OCI-LY1 (cell line): ENCODE measurements around the gene SLC9A8.

ENCODE experiments used
- H2AFZ ChIP-seq: fragments of 200-600 bp; sonication (generic), shearing (Covaris generic); 2 replicates; pipeline ENCODE4 v1.6.0; 2014; ENCODE audit warnings: antibody characterized with exemption, mild to moderate bottlenecking, low read length
- H3F3A ChIP-seq: fragments of 200-600 bp; sonication (generic), shearing (Covaris generic); 2 replicates; pipeline ENCODE4 v1.6.0; 2014; ENCODE audit warnings: mild to moderate bottlenecking, antibody characterized with exemption, low read length, moderate library complexity; ENCODE audit not compliant: insufficient read depth
- H3K27ac ChIP-seq: fragments of 200-600 bp; sonication (generic); 2 replicates; pipeline ENCODE4 v1.5.1; 2014; ENCODE audit warnings: low read length, mixed run types, mild to moderate bottlenecking, low read depth; ENCODE audit not compliant: poor library complexity, severe bottlenecking
- H3K27me3 ChIP-seq: fragments of 200-600 bp; sonication (generic); 2 replicates; pipeline ENCODE4 v1.6.0; 2014; ENCODE audit warnings: antibody characterized with exemption, mild to moderate bottlenecking, low read length, moderate library complexity; ENCODE audit not compliant: insufficient read depth
- H3K36me3 ChIP-seq: fragments of 200-600 bp; sonication (generic); 2 replicates; pipeline ENCODE4 v1.6.1; 2014; ENCODE audit warnings: mild to moderate bottlenecking, antibody characterized with exemption, low read length, moderate library complexity, mixed read lengths; ENCODE audit not compliant: insufficient read depth
- H3K4me1 ChIP-seq: fragments of 200-600 bp; sonication (generic); 2 replicates; pipeline ENCODE4 v1.5.1; 2014; ENCODE audit warnings: mild to moderate bottlenecking, low read length, moderate library complexity; ENCODE audit not compliant: insufficient read depth, severe bottlenecking
- H3K4me2 ChIP-seq: fragments of 200-600 bp; sonication (generic), shearing (Covaris generic); 2 replicates; pipeline ENCODE4 v1.6.1; 2014; ENCODE audit warnings: low read length
- H3K4me3 ChIP-seq: fragments of 200-600 bp; sonication (generic); 2 replicates; pipeline ENCODE4 v1.5.1; 2014; ENCODE audit warnings: low read length, low read depth, mild to moderate bottlenecking, mixed read lengths; ENCODE audit not compliant: poor library complexity, severe bottlenecking
- H3K79me2 ChIP-seq: fragments of 200-600 bp; shearing (Covaris generic); 2 replicates; pipeline ENCODE4 v1.6.1; 2016; ENCODE audit warnings: mixed run types, low read length, mixed read lengths; ENCODE audit not compliant: insufficient read depth
- H3K9ac ChIP-seq: fragments of 200-600 bp; sonication (generic), shearing (Covaris generic); 2 replicates; pipeline ENCODE4 v1.6.1; 2014; ENCODE audit warnings: mild to moderate bottlenecking, low read length, mixed read lengths
- H3K9me2 ChIP-seq: fragments of 200-600 bp; sonication (generic), shearing (Covaris generic); 2 replicates; pipeline ENCODE4 v1.6.1; 2014; ENCODE audit warnings: low read depth, mild to moderate bottlenecking, low read length, mixed read lengths
- H3K9me3 ChIP-seq: fragments of 200-600 bp; shearing (Covaris generic); 2 replicates; pipeline ENCODE4 v1.6.1; 2014; ENCODE audit warnings: low read length, mixed read lengths
- H4K20me1 ChIP-seq: fragments of 200-600 bp; sonication (generic), shearing (Covaris generic); 2 replicates; pipeline ENCODE4 v1.6.0; 2016; ENCODE audit warnings: mild to moderate bottlenecking, low read length; ENCODE audit not compliant: insufficient read depth
- CTCF ChIP-seq: fragments of 200-600 bp; sonication (generic), shearing (Covaris generic); IDR thresholded peaks from 2 replicates; pipeline ENCODE4 v1.5.1; 2017; ENCODE audit warnings: mild to moderate bottlenecking, antibody characterized with exemption, low read length, moderate library complexity, mixed read lengths
- EZH2 ChIP-seq: fragments of 200-600 bp; sonication (generic), shearing (Covaris generic); IDR thresholded peaks from 2 replicates; pipeline ENCODE4 v1.8.0; 2017; ENCODE audit warnings: borderline replicate concordance, mixed run types, mild to moderate bottlenecking, antibody characterized with exemption, low read length, moderate library complexity, mixed read lengths

The SLC9A8 gene

DNA sequence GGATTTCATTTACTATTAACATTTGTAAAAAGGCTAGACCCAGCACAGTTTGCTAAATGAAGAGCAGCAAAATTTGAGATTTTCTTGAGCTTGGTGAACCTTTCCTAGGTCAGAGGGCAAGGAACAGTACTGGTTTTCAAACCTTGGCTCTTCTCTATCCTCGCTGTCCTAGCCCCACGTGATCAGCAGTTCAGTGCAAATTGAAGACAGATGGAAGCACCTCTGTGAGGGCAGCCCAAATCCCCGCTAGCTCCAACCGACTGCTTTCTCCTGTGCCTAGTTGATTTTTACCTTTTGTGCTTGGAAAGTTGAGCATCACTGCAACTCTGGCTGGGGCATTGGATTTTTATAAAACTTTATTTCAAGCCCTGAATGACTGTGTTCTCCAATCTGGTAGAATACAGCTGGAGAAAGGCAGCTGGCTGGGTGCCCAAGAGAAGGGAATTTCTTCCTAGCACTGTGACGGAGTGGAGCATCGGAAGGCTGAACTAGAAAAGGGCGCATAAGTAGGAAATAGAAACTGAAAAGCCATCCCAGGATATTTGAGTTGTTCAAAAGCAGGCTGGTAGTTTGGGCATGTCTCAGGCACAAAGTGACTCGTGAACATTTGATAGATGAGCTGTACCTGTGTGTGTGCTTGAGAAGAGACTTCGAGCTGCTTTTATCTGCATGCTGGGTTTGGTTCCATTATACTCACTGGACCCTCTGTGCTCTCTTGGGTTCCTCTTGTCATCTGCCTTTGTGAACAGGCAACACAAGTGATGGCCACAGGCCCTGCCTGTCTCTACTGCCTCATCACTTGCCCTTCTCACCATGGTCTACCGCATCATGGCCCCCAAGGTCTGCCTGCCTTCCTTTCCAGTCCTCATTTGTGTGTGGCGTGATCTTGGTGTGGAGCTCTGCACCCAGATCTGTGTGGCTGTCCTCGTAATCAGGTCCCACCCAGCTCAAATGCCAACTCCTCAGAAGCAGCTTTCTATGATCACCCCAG, 125.8 kb downstream of the SLC9A8 start:
- Histone ChIP-seq H2AFZ (no peak overlapping the region), H3K9me3 (no peaks in the 10 kb centered on the region), H3K9ac (peak overlapping the region; percentile 89; the same call in 1 of the 2 replicates), H3K4me1 (peaks cover 39% of the 10 kb centered on the region), H3K79me2 (peaks cover 59% of the 10 kb centered on the region), H3F3A (peaks cover 12% of the 10 kb centered on the region), H3K4me3 (peak overlapping the region; percentile 92), H3K27ac (peak overlapping the region; percentile 1), H4K20me1 (no peaks in the 10 kb centered on the region), H3K9me2 (no peaks in the 10 kb centered on the region), H3K27me3 (no peaks in the 10 kb centered on the region), H3K36me3 (peaks cover 40% of the 10 kb centered on the region), H3K4me2 (peak overlapping the region; percentile 72)
- TF ChIP-seq CTCF (no peak), EZH2 (no peak)

- Histone ChIP-seq H4K20me1 (no peaks in the 10 kb centered on the region), H3K9ac (no peak overlapping the region), H3K27me3 (no peaks in the 10 kb centered on the region), H3K79me2 (peaks cover 57% of the 10 kb centered on the region), H3K27ac (no peak overlapping the region), H3K4me2 (no peak overlapping the region), H3K4me1 (peaks cover 23% of the 10 kb centered on the region), H3F3A (no peaks in the 10 kb centered on the region), H2AFZ (no peak overlapping the region), H3K36me3 (peaks cover 64% of the 10 kb centered on the region), H3K9me2 (no peaks in the 10 kb centered on the region), H3K4me3 (no peak overlapping the region), H3K9me3 (no peaks in the 10 kb centered on the region)
- no peak for TF ChIP-seq EZH2
- TF ChIP-seq CTCF = no peak
These were observed 128.8 kb downstream of the SLC9A8 start for GRCh38 chr20:49941456-49941855.
